ENCODE results near the gene SLC4A3.

The SLC4A3 gene

GRCh38 chr2:219636144-219636915 is 8.9 kb downstream of the SLC4A3 start:
- Histone ChIP-seq H3K4me3 (IDR thresholded peaks at IDR 0.05; ENCODE audit: insufficient read depth, low read depth, low read length) (no peak overlapping the region), H3K9ac (no peak overlapping the region), H4K20me1 (ENCODE audit: insufficient read depth) (no peaks in the 10 kb centered on the region), H3K27me3 (ENCODE audit: insufficient read depth, low read depth) (peaks cover 15% of the 10 kb centered on the region; the same call in 1 of the 2 replicates), H3K4me2 (no peak overlapping the region), H2AFZ (ENCODE audit: low read depth) (no peak overlapping the region), H3K27ac (no peak overlapping the region), H3K36me3 (ENCODE audit: insufficient read depth) (no peaks in the 10 kb centered on the region), H3K79me2 (ENCODE audit: insufficient read depth, low read depth) (no peaks in the 10 kb centered on the region), H3K4me1 (ENCODE audit: low read depth, poor library complexity, severe bottlenecking) (no peaks in the 10 kb centered on the region)
- TF ChIP-seq, protein P1, sequence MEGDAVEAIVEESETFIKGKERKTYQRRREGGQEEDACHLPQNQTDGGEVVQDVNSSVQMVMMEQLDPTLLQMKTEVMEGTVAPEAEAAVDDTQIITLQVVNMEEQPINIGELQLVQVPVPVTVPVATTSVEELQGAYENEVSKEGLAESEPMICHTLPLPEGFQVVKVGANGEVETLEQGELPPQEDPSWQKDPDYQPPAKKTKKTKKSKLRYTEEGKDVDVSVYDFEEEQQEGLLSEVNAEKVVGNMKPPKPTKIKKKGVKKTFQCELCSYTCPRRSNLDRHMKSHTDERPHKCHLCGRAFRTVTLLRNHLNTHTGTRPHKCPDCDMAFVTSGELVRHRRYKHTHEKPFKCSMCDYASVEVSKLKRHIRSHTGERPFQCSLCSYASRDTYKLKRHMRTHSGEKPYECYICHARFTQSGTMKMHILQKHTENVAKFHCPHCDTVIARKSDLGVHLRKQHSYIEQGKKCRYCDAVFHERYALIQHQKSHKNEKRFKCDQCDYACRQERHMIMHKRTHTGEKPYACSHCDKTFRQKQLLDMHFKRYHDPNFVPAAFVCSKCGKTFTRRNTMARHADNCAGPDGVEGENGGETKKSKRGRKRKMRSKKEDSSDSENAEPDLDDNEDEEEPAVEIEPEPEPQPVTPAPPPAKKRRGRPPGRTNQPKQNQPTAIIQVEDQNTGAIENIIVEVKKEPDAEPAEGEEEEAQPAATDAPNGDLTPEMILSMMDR (conservative IDR thresholded peaks at IDR 0.05; ENCODE audit: low read depth, low read length) = no peak

- H3K36me3 ChIP-seq (ENCODE audit: insufficient read depth) = no peaks in the 10 kb centered on the region
These were observed 9.8 kb downstream of the SLC4A3 start for GRCh38 chr2:219636941-219637841.

GRCh38 chr2:219637842-219638185 is 10.4 kb downstream of the SLC4A3 start:
- H3K27me3 ChIP-seq (ENCODE audit: insufficient read depth, low read depth) = peaks cover 13% of the 10 kb centered on the region; the same call in 1 of the 2 replicates
- TF ChIP-seq, protein P1 (conservative IDR thresholded peaks at IDR 0.05; ENCODE audit: low read depth, low read length) = no peak
- H4K20me1 ChIP-seq (ENCODE audit: insufficient read depth) = no peaks in the 10 kb centered on the region
- H3K79me2 ChIP-seq (ENCODE audit: insufficient read depth, low read depth) = no peaks in the 10 kb centered on the region
- H3K9ac ChIP-seq = no peak overlapping the region
- H3K4me2 ChIP-seq = no peak overlapping the region
- H3K4me3 ChIP-seq (IDR thresholded peaks at IDR 0.05; ENCODE audit: insufficient read depth, low read depth, low read length) = no peak overlapping the region
- H2AFZ ChIP-seq (ENCODE audit: low read depth) = no peak overlapping the region
- no peak overlapping the region for H3K27ac ChIP-seq
- H3K4me1 ChIP-seq (ENCODE audit: low read depth, poor library complexity, severe bottlenecking) = peaks cover 9% of the 10 kb centered on the region
- H3K36me3 ChIP-seq (ENCODE audit: insufficient read depth) = no peaks in the 10 kb centered on the region

More at GRCh38 chr2:219636941-219637841, 9.8 kb downstream of the SLC4A3 start:
- Histone ChIP-seq H2AFZ (ENCODE audit: low read depth) (no peak overlapping the region), H3K9ac (no peak overlapping the region), H3K4me3 (IDR thresholded peaks at IDR 0.05; ENCODE audit: insufficient read depth, low read depth, low read length) (no peak overlapping the region), H3K79me2 (ENCODE audit: insufficient read depth, low read depth) (no peaks in the 10 kb centered on the region), H3K27ac (no peak overlapping the region), H3K27me3 (ENCODE audit: insufficient read depth, low read depth) (peaks cover 13% of the 10 kb centered on the region; the same call in 1 of the 2 replicates), H3K4me2 (no peak overlapping the region), H4K20me1 (ENCODE audit: insufficient read depth) (no peaks in the 10 kb centered on the region), H3K4me1 (ENCODE audit: low read depth, poor library complexity, severe bottlenecking) (peaks cover 5% of the 10 kb centered on the region)
- TF ChIP-seq, protein P1 (conservative IDR thresholded peaks at IDR 0.05; ENCODE audit: low read depth, low read length) = no peak

DNA sequence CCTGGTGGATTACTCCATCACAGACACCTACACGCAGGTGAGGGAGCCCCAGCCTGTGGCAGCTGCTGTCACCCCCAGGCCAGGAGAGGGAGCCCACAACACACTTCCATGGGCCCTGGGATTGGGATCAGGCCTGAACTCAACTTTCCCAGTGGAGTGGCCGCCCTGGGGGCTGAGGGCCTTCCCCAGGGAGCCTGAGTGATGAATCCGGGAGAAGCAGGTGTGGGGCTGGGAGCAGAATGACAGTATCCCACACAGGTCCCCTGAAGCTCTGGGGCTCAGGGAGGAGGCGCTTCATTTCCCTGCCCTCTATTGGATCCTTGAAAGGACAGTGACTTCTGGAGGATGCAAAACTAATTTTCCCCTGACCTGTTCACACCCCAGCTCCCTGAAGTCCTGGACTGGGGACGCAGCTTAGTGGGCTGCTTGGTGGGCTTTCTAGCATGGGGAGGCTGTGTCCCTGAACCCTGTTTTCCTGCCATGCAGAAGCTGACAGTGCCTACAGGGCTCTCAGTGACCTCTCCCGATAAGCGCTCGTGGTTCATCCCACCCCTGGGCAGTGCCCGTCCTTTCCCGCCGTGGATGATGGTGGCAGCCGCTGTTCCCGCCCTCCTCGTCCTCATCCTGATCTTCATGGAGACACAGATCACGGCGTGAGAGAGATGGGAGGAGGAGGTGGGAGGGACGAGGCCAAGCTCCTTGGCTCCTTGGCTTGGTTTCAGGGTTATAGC is 11.0 kb downstream of the SLC4A3 start:
- H4K20me1 ChIP-seq (ENCODE audit: insufficient read depth) = no peaks in the 10 kb centered on the region
- no peak overlapping the region for H3K9ac ChIP-seq

More for the DNA sequence above, 11.0 kb downstream of the SLC4A3 start:
- no peak overlapping the region for H3K4me2 ChIP-seq
- H3K4me3 ChIP-seq (IDR thresholded peaks at IDR 0.05; ENCODE audit: insufficient read depth, low read depth, low read length) = no peak overlapping the region
- no peaks in the 10 kb centered on the region for H3K79me2 ChIP-seq (ENCODE audit: insufficient read depth, low read depth)
- H3K27ac ChIP-seq = no peak overlapping the region
- H3K4me1 ChIP-seq (ENCODE audit: low read depth, poor library complexity, severe bottlenecking) = peaks cover 11% of the 10 kb centered on the region
- peaks cover 11% of the 10 kb centered on the region; the same call in 1 of the 2 replicates for H3K27me3 ChIP-seq (ENCODE audit: insufficient read depth, low read depth)
- H3K36me3 ChIP-seq (ENCODE audit: insufficient read depth) = no peaks in the 10 kb centered on the region
- TF ChIP-seq, protein P1 (conservative IDR thresholded peaks at IDR 0.05; ENCODE audit: low read depth, low read length) = no peak
- H2AFZ ChIP-seq (ENCODE audit: low read depth) = no peak overlapping the region

Measured in KMS-11 (cell line).